Measurements from ENCODE around the gene PAX1.

The PAX1 gene

DNA sequence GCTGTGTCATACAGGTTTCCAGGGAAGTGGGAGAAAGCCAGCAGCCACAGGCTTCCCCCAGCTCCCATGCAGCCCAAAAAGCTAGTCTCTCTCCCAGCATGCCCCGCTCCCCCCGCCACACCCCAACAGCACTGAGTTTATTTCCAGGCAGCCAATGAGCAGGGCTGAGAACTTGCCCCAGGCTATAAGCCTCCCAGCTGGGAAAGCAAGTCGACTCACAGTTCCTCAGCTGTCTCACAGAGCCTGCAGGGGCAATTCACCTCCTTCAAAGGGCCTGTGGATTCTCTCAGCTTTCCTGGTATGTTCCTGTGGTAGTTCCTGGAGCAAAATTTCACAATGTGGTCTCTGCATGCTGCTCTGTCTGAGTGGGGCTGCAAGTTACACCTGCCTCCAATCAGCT, 34.2 kb downstream of the PAX1 start:
- DNase-seq (ENCODE audit: low read depth) = no peak

DNA sequence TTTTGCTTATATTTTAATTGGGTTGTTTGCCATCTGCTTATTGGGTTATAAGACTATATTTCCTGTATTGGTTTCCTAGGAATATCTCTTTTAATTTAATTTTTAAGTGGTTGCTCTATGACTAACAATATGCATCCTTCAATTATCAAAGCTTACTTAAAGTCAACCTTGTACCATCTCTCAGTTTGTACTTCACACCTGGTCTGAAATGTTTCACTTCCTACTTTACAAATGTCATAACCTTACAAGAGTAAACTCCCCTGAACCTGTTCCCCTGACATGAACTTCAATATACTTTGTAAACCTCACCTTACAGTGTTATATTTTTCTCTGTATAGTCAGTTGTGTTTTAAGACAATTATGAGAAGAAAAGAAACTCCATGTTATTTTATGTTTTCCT, 35.8 kb downstream of the PAX1 start:
- no peak for DNase-seq (ENCODE audit: low read depth)

DNA sequence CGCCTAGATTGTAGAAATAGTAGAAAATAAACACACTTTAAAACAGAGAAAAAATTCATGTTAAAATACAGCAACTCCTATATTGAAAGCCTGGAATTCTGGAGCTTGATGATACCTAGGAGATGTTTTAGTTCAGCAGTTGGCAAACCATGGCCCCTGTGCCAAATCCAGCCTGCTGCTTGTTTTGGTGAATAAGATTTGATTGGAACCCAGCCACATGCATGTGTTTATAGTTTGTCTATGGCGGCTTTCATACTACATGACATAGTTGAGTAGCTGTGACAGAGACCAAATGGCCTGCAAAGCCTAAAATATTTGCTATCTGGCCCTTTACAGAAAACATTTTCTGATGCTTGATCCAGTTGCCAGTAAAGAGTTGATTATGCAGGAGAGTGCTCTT, 57.2 kb downstream of the PAX1 start:
- no peak for DNase-seq (ENCODE audit: low read depth)

DNA sequence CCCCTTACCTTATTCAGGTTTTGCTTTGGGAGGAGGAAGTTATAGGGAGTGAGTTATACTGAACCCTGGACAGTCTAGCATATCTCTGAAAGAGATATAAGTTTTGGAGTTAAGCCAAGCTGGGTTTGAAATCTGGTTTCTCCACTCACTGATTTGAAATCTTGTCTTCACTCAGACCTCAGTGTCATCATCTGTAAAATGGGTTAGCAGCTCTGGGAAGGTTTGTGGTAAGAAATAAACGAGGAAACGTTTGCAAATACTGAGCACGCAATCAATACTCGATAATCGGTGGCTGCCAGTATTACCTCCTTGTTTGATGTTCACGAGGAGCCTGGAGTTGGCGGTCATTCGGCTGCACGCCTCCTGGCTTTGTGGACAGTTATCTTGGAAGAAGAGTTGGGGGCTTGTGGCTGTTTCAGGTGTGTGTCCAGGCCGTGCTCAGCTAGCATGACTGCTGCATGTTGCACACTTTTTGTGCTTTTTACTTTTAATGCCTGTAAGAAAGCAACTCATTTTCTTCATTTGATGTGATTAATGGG, 61.8 kb downstream of the PAX1 start:
- DNase-seq (ENCODE audit: low read depth) = no peak

DNA sequence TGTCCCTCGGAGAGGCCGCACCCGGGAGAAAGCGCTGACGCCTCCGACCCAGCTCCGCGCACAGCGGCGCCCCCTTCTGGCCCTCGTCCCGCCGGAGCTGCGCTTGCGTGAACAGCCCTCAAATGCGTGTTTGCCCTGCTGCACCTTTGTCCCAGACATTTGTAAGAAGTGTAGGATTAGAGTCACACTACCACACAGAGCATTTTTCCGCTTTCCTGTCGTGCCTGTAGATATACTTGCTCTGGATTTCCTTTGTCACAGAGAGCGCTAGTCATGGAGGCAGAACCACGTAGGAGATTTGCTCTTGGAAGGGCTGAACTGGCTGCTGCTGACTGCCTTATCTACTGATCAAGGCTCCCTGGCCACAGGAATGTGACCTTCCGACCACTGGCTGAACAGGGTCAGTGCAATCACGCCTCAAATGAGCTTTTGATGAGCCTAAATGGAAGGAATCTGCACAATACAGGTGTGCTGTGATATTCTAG, 62.3 kb downstream of the PAX1 start:
- no peak for DNase-seq (ENCODE audit: low read depth)
